Type B pancreatic cell (in vitro differentiated cells): ENCODE data around the gene SACS. TPM values are rescaled to one million over a fixed set of nuclear protein-coding genes. Genes with fewer than 3 reads are reported as not detected.

Source experiments
- DNase-seq: peaks from one replicate; pipeline ENCODE4 v3.0.0; 2021; ENCODE audit warnings: mixed read lengths; ENCODE audit not compliant: unreplicated experiment; ENCODE audit errors: extremely low spot score
- H3K27ac Mint-ChIP-seq: 2 replicates; pipeline ENCODE4 v1.8.0; 2021; ENCODE audit warnings: mild to moderate bottlenecking, mixed read lengths
- H3K27me3 Mint-ChIP-seq: 2 replicates; pipeline ENCODE4 v1.8.0; 2021; ENCODE audit warnings: mixed read lengths
- H3K36me3 Mint-ChIP-seq: 2 replicates; pipeline ENCODE4 v1.8.0; 2021; ENCODE audit warnings: mixed read lengths
- H3K4me1 Mint-ChIP-seq: one replicate; pipeline ENCODE4 v1.8.0; 2021; ENCODE audit warnings: mixed read lengths; ENCODE audit not compliant: unreplicated experiment
- H3K4me3 Mint-ChIP-seq: 2 replicates; pipeline ENCODE4 v1.8.0; 2021; ENCODE audit warnings: mild to moderate bottlenecking, mixed read lengths
- H3K9me3 Mint-ChIP-seq: 2 replicates; pipeline ENCODE4 v1.8.0; 2021; ENCODE audit warnings: mixed read lengths
- total RNA-seq: library from RNA; stranded (reverse); gene quantifications from 2 replicates; pipeline ENCODE4 v1.2.1, GENCODE V29; 2021; ENCODE audit warnings: low replicate concordance
- TF ChIP-seq, protein P1 (sequence below): fragments of 200-600 bp; sonication (generic); conservative IDR thresholded peaks from 2 replicates; pipeline ENCODE4 v1.5.0; 2021; ENCODE audit warnings: antibody characterized with exemption, mild to moderate bottlenecking

The SACS gene
- total RNA-seq, 1 donor from 2014 or later: 49.6 TPM

DNA sequence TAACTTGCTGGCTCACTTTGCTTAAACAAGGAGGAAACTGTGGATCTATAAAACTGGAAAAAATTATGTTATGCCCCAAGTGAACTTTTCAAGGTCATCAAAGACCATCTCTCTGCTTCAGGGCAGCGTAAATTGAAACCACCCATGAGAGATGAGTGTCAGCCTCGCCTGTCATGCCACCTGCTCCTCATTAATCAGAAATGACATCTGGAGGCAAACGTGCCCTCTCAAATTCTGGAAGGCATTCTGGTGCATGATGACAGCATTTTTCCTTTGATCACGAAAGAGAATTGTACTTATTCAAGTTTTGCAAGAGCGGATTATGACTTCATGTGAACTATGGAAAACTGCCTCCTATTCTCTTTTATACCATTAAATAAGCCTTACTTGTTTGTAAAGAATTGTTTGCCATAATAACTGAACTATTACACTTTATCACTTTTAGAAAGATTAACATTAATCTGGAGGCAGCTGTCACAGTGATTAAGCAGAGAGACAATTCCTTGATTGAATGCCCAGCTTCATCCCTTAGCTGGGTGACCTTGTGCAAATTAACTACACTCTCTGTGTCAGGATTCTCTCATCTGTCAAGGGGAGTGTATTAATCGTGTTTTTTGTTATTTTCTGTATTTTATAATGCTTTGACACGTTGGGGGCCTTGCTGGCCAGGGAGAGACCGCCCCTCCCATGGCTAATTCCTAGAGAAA is 17.0 kb upstream of the SACS start:
- H3K4me1 Mint-ChIP-seq: peaks cover 32% of the 10 kb centered on the region
- no peaks in the 10 kb centered on the region for H3K27me3 Mint-ChIP-seq
- H3K27ac Mint-ChIP-seq: peak overlapping the region; percentile 84
- peaks cover 3% of the 10 kb centered on the region for H3K36me3 Mint-ChIP-seq
- H3K9me3 Mint-ChIP-seq: no peaks in the 10 kb centered on the region
- DNase-seq: no peak
- H3K4me3 Mint-ChIP-seq: peak overlapping the region; percentile 67
- TF ChIP-seq, protein P1, sequence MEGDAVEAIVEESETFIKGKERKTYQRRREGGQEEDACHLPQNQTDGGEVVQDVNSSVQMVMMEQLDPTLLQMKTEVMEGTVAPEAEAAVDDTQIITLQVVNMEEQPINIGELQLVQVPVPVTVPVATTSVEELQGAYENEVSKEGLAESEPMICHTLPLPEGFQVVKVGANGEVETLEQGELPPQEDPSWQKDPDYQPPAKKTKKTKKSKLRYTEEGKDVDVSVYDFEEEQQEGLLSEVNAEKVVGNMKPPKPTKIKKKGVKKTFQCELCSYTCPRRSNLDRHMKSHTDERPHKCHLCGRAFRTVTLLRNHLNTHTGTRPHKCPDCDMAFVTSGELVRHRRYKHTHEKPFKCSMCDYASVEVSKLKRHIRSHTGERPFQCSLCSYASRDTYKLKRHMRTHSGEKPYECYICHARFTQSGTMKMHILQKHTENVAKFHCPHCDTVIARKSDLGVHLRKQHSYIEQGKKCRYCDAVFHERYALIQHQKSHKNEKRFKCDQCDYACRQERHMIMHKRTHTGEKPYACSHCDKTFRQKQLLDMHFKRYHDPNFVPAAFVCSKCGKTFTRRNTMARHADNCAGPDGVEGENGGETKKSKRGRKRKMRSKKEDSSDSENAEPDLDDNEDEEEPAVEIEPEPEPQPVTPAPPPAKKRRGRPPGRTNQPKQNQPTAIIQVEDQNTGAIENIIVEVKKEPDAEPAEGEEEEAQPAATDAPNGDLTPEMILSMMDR: no peak

DNA sequence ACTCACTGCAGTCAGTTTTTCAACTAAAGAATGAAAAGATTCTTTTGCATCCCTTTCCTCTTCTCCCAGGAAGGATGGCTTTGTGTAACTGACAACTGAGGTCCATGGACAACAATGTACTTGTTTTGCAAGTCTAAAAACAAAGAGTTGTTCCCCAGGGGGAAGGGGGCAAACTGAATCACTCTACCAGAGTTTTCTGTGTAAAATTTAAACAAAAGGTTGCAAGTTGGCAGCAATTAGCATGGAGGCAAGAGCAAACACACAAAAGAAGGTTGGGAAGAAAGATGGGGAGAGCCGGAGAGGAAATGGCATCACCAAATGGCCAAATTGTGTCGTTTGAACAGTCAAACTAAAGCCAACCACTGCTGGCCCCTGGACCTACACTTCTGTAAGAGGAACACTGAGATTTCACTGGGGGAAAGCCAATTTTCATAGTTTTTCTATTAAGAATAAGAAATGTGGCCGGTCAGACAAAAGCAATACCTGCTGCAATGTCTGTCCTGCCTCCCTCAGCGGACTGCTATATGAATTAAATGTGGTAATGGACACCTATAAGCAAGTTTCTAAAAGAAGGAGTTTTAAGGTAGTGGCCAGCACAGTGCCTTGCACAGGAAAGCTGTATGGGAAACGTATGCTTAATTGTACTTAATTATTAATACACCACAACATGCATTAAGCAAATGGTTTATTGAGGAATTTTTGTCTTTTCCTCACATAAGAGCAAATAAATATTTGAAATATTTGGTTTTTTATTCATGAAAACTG is 16.1 kb upstream of the SACS start:
- TF ChIP-seq, protein P1: no peak

DNA sequence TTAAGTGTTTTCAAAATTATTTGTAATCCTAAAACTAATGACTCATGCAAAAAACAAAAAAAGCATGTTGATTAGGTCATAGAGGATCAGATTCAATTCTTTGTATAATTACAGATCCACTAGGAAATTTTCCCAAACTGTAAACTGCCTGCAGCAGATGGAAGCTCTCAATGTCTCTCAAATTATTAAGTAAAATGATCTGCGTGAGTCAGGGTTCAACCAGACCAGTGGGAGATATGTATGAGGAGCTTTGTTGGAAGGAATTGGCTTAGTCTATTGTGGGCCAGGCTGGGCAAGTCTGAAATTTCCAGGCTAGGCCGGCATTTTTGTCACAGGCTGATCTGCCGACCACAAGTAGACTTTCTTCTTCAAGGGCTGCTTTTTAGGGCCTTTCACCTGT is 14.4 kb upstream of the SACS start:
- Mint-ChIP-seq H3K36me3 (no peaks in the 10 kb centered on the region), H3K9me3 (peaks cover 6% of the 10 kb centered on the region), H3K27me3 (no peaks in the 10 kb centered on the region), H3K4me3 (no peak overlapping the region), H3K4me1 (peaks cover 42% of the 10 kb centered on the region), H3K27ac (no peak overlapping the region)
- TF ChIP-seq, protein P1: no peak
- DNase-seq: no peak

More for the DNA sequence above, 16.1 kb upstream of the SACS start:
- Mint-ChIP-seq H3K27me3 (no peaks in the 10 kb centered on the region), H3K4me3 (no peak overlapping the region), H3K36me3 (peaks cover 3% of the 10 kb centered on the region), H3K27ac (no peak overlapping the region), H3K9me3 (peaks cover 5% of the 10 kb centered on the region), H3K4me1 (peaks cover 36% of the 10 kb centered on the region)
- no peak for DNase-seq

DNA sequence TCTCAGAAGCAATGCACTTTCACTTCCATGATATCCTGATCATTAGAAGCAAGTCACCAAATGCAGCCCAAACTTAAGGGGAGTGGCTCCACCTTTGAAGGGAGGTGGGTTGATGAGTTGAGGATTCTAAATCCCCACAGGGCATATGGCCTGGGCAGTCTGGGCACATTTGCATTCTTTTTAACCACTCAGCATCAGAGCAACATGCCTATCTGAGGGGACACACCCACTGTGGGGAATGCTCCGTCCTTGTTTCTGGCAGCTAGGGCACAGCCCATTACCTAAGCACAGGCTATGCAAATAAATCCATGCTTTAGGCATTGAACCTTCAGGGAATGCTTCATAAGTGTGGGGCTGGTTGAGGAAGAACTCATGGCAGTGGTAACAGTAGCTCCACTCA is 12.3 kb upstream of the SACS start:
- peaks cover 33% of the 10 kb centered on the region for H3K4me1 Mint-ChIP-seq
- H3K36me3 Mint-ChIP-seq: no peaks in the 10 kb centered on the region
- peaks cover 6% of the 10 kb centered on the region for H3K9me3 Mint-ChIP-seq
- no peaks in the 10 kb centered on the region for H3K27me3 Mint-ChIP-seq
- H3K4me3 Mint-ChIP-seq: no peak overlapping the region
- TF ChIP-seq, protein P1: no peak
- H3K27ac Mint-ChIP-seq: peak overlapping the region; percentile 13
- DNase-seq: no peak

DNA sequence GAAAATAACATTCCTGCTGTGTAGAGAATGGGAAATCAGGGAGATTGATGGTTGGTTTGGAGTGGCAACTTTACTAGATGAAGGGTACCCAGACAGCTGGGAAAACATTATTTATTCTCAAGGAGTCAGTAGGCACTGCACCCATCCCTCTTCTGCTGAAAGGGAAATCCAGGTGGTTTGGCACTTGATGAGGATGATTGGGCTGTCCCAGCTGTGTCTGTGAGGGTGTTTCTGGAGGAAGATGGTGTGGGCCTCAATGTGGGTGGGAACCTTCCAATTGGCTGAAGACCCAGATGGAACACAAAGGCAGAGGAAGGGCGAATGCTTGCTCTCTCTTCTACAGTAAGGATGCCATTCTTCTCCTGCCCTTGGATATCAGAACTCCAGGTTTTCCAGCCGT is 10.4 kb upstream of the SACS start:
- Mint-ChIP-seq H3K27ac (no peak overlapping the region), H3K27me3 (no peaks in the 10 kb centered on the region), H3K4me1 (peaks cover 20% of the 10 kb centered on the region), H3K4me3 (no peak overlapping the region), H3K36me3 (no peaks in the 10 kb centered on the region), H3K9me3 (peaks cover 6% of the 10 kb centered on the region)
- DNase-seq: no peak
- TF ChIP-seq, protein P1: no peak
